Memory B cell (primary cell): ENCODE data around the gene SLC12A1.

Experiments used
- ATAC-seq: fragments of 150-1000 bp; cut with Tn5 transposase; 2 replicates; pipeline ENCODE4 v1.10.0; 2021; ENCODE audit warnings: low read depth, mild to moderate bottlenecking, moderate library complexity
- DNase-seq, 2 donors: peaks; one replicate each; pipeline ENCODE4 v3.0.0; 2022; ENCODE audit warnings: low spot score in 2 of 2
- H3K27ac Mint-ChIP-seq: one replicate; pipeline ENCODE4 v1.8.0; 2022; ENCODE audit warnings: mild to moderate bottlenecking, moderate library complexity, mixed read lengths
- H3K27me3 Mint-ChIP-seq: one replicate; pipeline ENCODE4 v1.8.0; 2022; ENCODE audit warnings: mixed read lengths
- H3K36me3 Mint-ChIP-seq: one replicate; pipeline ENCODE4 v1.8.0; 2022; ENCODE audit warnings: mild to moderate bottlenecking, mixed read lengths
- H3K4me1 Mint-ChIP-seq: one replicate; pipeline ENCODE4 v1.8.0; 2022; ENCODE audit warnings: mixed read lengths
- H3K4me3 Mint-ChIP-seq: one replicate; pipeline ENCODE4 v1.8.0; 2022; ENCODE audit warnings: mild to moderate bottlenecking, moderate library complexity, mixed read lengths
- H3K9me3 Mint-ChIP-seq: one replicate; pipeline ENCODE4 v1.8.0; 2022; ENCODE audit warnings: mixed read lengths

The SLC12A1 gene

GRCh38 chr15:48331796-48332641, 125.9 kb downstream of the SLC12A1 start:
- ATAC-seq (peak; percentile 63), DNase-seq (peak; percentile 62 to 73)
- H3K36me3 Mint-ChIP-seq, result peaks cover 4% of the 10 kb centered on the region
- no peaks in the 10 kb centered on the region for H3K9me3 Mint-ChIP-seq
- peak overlapping the region; percentile 97 for H3K4me3 Mint-ChIP-seq
- peaks cover 12% of the 10 kb centered on the region for H3K4me1 Mint-ChIP-seq
- H3K27ac Mint-ChIP-seq, result peak overlapping the region; percentile 88
- no peaks in the 10 kb centered on the region for H3K27me3 Mint-ChIP-seq

GRCh38 chr15:48332642-48333034, 126.5 kb downstream of the SLC12A1 start:
- peaks cover 12% of the 10 kb centered on the region for H3K4me1 Mint-ChIP-seq
- ATAC-seq (no peak), DNase-seq (no peak)
- no peaks in the 10 kb centered on the region for H3K9me3 Mint-ChIP-seq
- H3K36me3 Mint-ChIP-seq, result peaks cover 4% of the 10 kb centered on the region
- peak overlapping the region; percentile 97 for H3K4me3 Mint-ChIP-seq
- H3K27me3 Mint-ChIP-seq, result no peaks in the 10 kb centered on the region
- peak overlapping the region; percentile 88 for H3K27ac Mint-ChIP-seq

GRCh38 chr15:48333540-48333939, 127.4 kb downstream of the SLC12A1 start:
- H3K4me1 Mint-ChIP-seq, result peaks cover 10% of the 10 kb centered on the region
- H3K4me3 Mint-ChIP-seq, result no peak overlapping the region
- H3K9me3 Mint-ChIP-seq, result no peaks in the 10 kb centered on the region
- DNase-seq (no peak), ATAC-seq (no peak)
- no peak overlapping the region for H3K27ac Mint-ChIP-seq
- H3K27me3 Mint-ChIP-seq, result no peaks in the 10 kb centered on the region
- H3K36me3 Mint-ChIP-seq, result peaks cover 7% of the 10 kb centered on the region

GRCh38 chr15:48334260-48334659, 128.2 kb downstream of the SLC12A1 start:
- DNase-seq, result no peak
- Mint-ChIP-seq H3K27ac (no peak overlapping the region), H3K27me3 (no peaks in the 10 kb centered on the region), H3K36me3 (peaks cover 7% of the 10 kb centered on the region), H3K4me1 (peaks cover 10% of the 10 kb centered on the region), H3K4me3 (no peak overlapping the region), H3K9me3 (no peaks in the 10 kb centered on the region)
- ATAC-seq, result no peak

- no peak overlapping the region for H3K27ac Mint-ChIP-seq
- peaks cover 8% of the 10 kb centered on the region for H3K4me1 Mint-ChIP-seq
These were observed 130.8 kb downstream of the SLC12A1 start for GRCh38 chr15:48336940-48337339.

GRCh38 chr15:48337607-48338006, 131.5 kb downstream of the SLC12A1 start:
- Mint-ChIP-seq H3K9me3 (no peaks in the 10 kb centered on the region), H3K27me3 (no peaks in the 10 kb centered on the region), H3K27ac (no peak overlapping the region), H3K4me3 (no peak overlapping the region), H3K4me1 (peaks cover 6% of the 10 kb centered on the region), H3K36me3 (peaks cover 9% of the 10 kb centered on the region)
- ATAC-seq (no peak), DNase-seq (no peak)

More at GRCh38 chr15:48336940-48337339, 130.8 kb downstream of the SLC12A1 start:
- H3K27me3 Mint-ChIP-seq, result no peaks in the 10 kb centered on the region
- H3K36me3 Mint-ChIP-seq, result peaks cover 9% of the 10 kb centered on the region
- no peak overlapping the region for H3K4me3 Mint-ChIP-seq
- DNase-seq (no peak), ATAC-seq (peak; percentile 31)
- no peaks in the 10 kb centered on the region for H3K9me3 Mint-ChIP-seq

- Mint-ChIP-seq H3K36me3 (peaks cover 16% of the 10 kb centered on the region), H3K9me3 (no peaks in the 10 kb centered on the region)
- no peak for ATAC-seq
These were observed 134.0 kb downstream of the SLC12A1 start for GRCh38 chr15:48340111-48340510.

GRCh38 chr15:48343865-48344264, 137.8 kb downstream of the SLC12A1 start:
- Mint-ChIP-seq H3K9me3 (no peaks in the 10 kb centered on the region), H3K36me3 (peaks cover 8% of the 10 kb centered on the region), H3K4me1 (peaks cover 3% of the 10 kb centered on the region), H3K27me3 (no peaks in the 10 kb centered on the region), H3K27ac (no peak overlapping the region), H3K4me3 (no peak overlapping the region)
- DNase-seq (no peak), ATAC-seq (no peak)

More at GRCh38 chr15:48340111-48340510, 134.0 kb downstream of the SLC12A1 start:
- Mint-ChIP-seq H3K27ac (peak overlapping the region; percentile 41), H3K27me3 (no peaks in the 10 kb centered on the region), H3K4me3 (no peak overlapping the region), H3K4me1 (peaks cover 6% of the 10 kb centered on the region)
- DNase-seq, result no peak

GRCh38 chr15:48345516-48345915, 139.4 kb downstream of the SLC12A1 start:
- Mint-ChIP-seq H3K27ac (peak overlapping the region; percentile 69), H3K4me1 (no peaks in the 10 kb centered on the region), H3K9me3 (no peaks in the 10 kb centered on the region), H3K36me3 (peaks cover 8% of the 10 kb centered on the region), H3K4me3 (no peak overlapping the region), H3K27me3 (no peaks in the 10 kb centered on the region)
- no peak for DNase-seq
- no peak for ATAC-seq

- Mint-ChIP-seq H3K36me3 (no peaks in the 10 kb centered on the region), H3K27me3 (peaks cover 3% of the 10 kb centered on the region), H3K4me1 (no peaks in the 10 kb centered on the region), H3K4me3 (no peak overlapping the region), H3K9me3 (no peaks in the 10 kb centered on the region), H3K27ac (no peak overlapping the region)
- peak; percentile 86 for ATAC-seq
- peak; percentile 30 to 51 for DNase-seq
These were observed 146.5 kb downstream of the SLC12A1 start for GRCh38 chr15:48352474-48353072.
